CD4-positive, alpha-beta T cell treated with Interleukin-6 for 4 hours (primary cell): ENCODE measurements around the gene NCEH1.
"Not testable (repeated sequence)": the region's sequence is repeated elsewhere in the genome, so short reads cannot be mapped to it uniquely, and the experiment has no call there.

ENCODE experiments used
- DNase-seq: peaks from one replicate; pipeline ENCODE4 v3.0.0-alpha.2; 2020; ENCODE audit warnings: mixed read lengths

NCEH1 gene

GRCh38 chr3:172675441-172676193 lies 35.2 kb downstream of the NCEH1 start:
- DNase-seq: peak; percentile 8

GRCh38 chr3:172673210-172673679 lies 37.6 kb downstream of the NCEH1 start:
- DNase-seq: peak; percentile 56

DNA sequence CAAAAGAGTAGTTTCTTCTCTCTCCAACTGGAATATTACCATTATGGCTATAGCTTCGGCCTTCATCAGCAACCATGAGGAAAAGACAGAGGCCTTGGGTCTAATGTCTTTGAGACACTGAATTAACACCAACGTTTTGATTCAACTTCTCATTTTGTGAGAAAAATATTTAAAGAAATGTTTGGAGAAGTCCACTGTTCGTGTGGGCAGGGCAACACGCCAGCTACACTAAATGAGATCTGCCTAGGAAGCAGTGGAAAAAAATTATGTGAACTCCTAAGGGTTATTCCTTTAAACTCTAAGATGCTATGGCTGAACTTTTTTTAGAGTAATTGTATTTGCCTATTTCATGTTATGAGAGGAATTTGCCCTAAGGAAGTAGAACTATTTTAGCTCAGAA lies 41.8 kb downstream of the NCEH1 start:
- DNase-seq: no peak

- peak; percentile 79 for DNase-seq
These were observed 43.8 kb downstream of the NCEH1 start for GRCh38 chr3:172666873-172667694.

GRCh38 chr3:172666181-172666872 lies 44.5 kb downstream of the NCEH1 start:
- DNase-seq: no peak

GRCh38 chr3:172665510-172665909 lies 45.4 kb downstream of the NCEH1 start:
- DNase-seq: not testable (repeated sequence)

DNA sequence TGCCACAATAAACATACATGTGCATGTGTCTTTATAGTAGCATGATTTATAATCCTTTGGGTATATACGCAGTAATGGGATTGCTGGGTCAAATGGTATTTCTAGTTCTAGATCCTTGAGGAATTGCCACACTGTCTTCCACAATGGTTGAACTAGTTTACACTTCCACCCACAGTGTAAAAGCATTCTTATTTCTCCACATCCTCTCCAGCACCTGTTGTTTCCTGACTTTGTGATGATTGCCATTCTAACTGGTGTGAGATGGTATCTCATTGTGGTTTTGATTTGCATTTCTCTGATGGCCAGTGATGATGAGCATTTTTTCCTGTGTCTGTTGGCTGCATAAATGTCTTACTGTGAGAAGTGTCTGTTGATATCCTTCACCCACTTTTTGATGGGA lies 50.4 kb downstream of the NCEH1 start:
- not testable (repeated sequence) for DNase-seq

GRCh38 chr3:172659246-172660002 lies 51.4 kb downstream of the NCEH1 start:
- no peak for DNase-seq

- DNase-seq: no peak
These were observed 52.3 kb downstream of the NCEH1 start for GRCh38 chr3:172658344-172659245.

GRCh38 chr3:172656602-172657001 lies 54.3 kb downstream of the NCEH1 start:
- no peak for DNase-seq

DNA sequence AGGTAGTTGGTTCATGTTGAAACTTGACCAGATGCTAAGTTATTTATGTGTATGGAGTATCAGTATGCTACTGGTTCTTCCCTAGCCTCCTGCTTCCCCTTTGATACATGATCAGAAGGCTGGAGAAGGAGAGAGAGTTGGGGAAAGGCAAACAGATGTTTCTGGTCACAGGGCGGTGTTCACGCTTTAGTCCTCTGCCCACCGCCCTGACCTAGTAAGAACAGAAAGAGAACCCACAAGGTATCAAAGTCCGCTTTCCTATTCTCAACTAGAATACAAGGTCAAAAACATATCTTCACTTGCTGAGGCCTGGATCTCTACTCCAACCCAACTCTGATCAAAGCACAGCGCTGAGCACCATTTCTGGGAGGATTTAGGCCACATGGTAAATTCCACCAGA lies 55.5 kb downstream of the NCEH1 start:
- no peak for DNase-seq

DNA sequence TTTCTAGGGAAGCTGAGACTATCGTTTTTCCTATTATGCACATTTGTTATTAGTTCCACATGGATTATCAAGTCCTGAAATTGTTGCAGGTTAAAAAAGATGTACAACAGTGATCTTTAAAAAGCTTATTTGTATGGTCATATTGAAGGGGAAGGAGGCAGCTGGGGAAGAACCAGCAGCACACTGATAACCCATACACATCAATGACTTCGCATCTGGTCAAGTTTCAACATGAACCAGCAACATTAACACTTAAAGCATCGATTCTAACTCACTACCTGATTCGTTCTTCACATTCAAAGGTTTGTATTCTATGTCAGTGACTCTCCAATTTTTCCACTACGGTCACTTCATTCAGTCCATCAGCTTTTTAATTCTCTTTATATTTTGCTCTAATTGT lies 56.4 kb downstream of the NCEH1 start:
- no peak for DNase-seq

GRCh38 chr3:172653004-172653572 lies 57.8 kb downstream of the NCEH1 start:
- no peak for DNase-seq

- no peak for DNase-seq
These were observed 58.8 kb downstream of the NCEH1 start for GRCh38 chr3:172651936-172652625.

DNA sequence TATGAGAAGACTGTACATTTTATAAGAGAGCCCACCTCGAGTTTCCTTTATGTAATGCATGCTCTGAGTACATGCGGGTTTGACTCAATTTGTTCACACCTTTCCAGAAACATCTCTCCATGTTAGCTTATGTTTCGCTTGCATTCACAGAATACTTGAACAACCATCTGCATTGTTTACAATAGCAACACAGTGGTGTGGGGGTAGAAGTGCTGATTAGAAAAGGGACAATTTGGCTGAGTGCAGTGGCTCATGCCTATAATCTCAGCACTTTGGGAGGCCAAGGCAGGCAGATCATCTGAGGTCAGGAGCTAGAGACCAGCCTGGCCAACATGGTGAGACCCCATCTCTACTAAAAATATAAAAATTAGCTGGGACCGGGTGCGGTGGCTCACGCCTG lies 60.9 kb downstream of the NCEH1 start:
- no peak for DNase-seq

DNA sequence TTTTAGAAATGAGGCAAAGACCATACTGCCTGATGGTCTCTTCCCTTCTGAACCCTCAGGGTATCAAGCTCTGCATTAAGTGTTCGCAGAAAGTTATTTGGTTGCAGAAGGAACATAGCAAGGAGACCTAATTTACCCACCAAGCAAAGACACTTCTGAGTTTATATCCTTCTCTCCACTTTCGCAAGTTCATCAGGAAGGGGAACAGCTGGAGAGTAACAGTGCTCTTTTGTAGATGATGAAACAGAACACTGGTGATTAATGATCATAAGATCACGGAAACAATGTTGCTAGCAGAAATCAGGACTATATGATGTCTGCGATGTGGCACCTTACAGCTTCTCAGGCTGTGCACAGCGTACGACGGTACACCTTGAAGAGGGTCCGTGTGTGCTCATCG lies 62.1 kb downstream of the NCEH1 start:
- no peak for DNase-seq

DNA sequence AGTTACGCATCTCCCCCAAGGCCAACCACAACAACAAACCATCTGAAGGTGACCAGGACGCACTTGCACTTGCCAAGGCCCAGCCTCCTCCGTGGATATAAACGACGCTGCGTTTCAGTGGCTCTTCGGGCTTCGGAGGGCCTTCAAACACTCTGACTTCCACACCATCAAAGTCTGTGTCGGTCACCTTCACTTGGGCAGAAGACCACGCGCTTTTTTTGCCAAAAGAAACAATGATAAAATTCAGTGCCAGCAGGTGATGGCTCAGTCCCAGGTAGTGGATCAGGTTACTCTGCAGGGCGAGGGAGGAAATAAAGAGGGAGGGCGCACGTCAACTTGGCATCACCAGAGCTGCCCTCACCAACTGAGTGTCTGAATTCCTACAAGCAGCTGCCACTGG lies 63.0 kb downstream of the NCEH1 start:
- DNase-seq: no peak

- no peak for DNase-seq
These were observed 63.8 kb downstream of the NCEH1 start for GRCh38 chr3:172647080-172647479.

DNA sequence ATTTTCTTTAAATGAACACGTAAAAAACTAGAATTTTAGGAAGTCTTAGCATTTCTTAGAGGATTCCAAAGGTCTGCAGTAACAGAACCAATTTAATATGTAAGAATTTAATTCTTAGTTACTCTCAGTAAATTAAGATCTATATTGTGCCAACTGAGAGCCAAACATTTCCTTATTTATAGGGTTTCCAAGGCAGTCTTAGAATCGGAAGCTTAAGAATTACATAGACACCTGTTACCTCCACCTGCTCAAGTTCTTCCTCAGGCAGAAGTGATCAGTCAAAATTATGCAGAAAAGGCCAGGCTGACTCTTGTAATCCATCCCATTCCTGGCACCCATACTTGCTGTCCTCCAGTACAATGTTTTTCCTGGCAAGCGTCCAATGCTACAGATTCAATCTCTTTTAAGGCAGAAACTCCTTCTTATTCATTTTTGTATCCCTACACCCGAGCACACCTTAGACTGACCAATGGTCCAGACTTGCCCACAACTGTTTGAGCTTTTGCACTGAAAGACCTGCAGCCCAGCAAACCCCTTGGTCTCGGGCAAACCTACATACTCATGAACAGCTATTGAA lies 64.3 kb downstream of the NCEH1 start:
- no peak for DNase-seq

- DNase-seq: no peak
These were observed 66.6 kb downstream of the NCEH1 start for GRCh38 chr3:172644258-172644657.
